ENCODE data around the gene CFAP221. TPM values are rescaled to one million over a fixed set of nuclear protein-coding genes. Genes with fewer than 3 reads are reported as not detected.
A peak's percentile ranks its signal among the peaks of the same experiment; 100 is the strongest.

The CFAP221 gene
- total RNA-seq, 2 donors from 2014 or later = 12.2 to 21.5 TPM

DNA sequence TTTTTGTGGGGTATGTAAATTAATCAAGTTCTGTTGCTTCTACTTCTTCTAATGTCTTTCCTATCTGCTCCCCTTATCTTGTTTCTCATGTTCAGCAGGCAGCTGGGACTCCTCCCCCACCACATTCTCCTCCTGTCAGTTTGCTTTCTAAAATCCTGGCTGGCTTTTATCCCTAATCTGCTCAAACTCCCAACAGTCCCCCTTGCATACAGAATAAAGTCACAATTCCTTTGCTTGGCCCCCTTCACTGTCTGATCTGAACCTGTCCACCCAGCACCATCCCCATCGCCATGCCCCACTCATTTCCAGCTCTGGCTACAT is 2.2 kb downstream of the CFAP221 start:
- DNase-seq = no peak

DNA sequence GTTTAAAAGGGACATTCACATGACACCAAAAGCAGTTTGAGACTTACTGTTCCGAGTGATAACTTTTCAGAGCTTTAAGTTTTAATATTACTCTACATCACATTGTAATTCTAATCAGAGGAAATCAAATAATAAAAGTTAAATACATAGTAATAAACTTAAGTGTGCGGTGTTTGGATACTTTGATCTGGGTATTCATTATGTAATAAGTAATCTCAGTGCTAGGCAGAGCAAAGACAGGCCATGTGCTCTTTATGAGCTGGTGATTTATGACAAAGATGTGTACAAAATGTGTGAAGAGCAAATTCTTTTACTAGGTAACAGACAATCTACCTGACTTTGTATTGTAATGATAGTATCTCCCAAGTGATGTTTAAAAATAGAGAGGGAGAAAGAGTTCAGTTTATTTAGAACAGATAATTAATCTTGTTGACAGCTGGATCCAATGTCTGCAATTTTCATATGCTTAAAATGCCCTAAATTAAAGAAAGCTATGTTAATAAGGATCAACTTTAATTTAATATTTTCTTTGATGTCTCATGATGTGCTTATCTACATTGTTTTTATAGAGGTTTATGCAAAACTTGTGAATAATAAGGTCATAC is 4.4 kb downstream of the CFAP221 start:
- DNase-seq = no peak
- peaks cover 66% of the 10 kb centered on the region for H3K4me1 ChIP-seq

More for the DNA sequence above, 2.2 kb downstream of the CFAP221 start:
- Histone ChIP-seq H3K36me3 (replicated peaks in 1 of 2; ENCODE audit: insufficient read depth in 1 of 2, low read depth in 2 of 2) (no peaks in the 10 kb centered on the region), H3K27ac (peak overlapping the region; percentile 26 to 94 (median 89)), H3K4me1 (peaks cover 57% of the 10 kb centered on the region), H3K9me3 (no peaks in the 10 kb centered on the region), H3K27me3 (no peaks in the 10 kb centered on the region), H3K4me3 (no peak overlapping the region)
- ATAC-seq = no peak
- 53 to 67% methylated on average over 1 of the region's 1 CpG for WGBS, 2 donors
- intact Hi-C loops (cut with DNase I) = no loop called here
- TF ChIP-seq POLR2A (IDR thresholded peaks at IDR 0.05) = no peak
- TF ChIP-seq, protein P1, sequence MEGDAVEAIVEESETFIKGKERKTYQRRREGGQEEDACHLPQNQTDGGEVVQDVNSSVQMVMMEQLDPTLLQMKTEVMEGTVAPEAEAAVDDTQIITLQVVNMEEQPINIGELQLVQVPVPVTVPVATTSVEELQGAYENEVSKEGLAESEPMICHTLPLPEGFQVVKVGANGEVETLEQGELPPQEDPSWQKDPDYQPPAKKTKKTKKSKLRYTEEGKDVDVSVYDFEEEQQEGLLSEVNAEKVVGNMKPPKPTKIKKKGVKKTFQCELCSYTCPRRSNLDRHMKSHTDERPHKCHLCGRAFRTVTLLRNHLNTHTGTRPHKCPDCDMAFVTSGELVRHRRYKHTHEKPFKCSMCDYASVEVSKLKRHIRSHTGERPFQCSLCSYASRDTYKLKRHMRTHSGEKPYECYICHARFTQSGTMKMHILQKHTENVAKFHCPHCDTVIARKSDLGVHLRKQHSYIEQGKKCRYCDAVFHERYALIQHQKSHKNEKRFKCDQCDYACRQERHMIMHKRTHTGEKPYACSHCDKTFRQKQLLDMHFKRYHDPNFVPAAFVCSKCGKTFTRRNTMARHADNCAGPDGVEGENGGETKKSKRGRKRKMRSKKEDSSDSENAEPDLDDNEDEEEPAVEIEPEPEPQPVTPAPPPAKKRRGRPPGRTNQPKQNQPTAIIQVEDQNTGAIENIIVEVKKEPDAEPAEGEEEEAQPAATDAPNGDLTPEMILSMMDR (IDR thresholded peaks at IDR 0.05) = no peak

DNA sequence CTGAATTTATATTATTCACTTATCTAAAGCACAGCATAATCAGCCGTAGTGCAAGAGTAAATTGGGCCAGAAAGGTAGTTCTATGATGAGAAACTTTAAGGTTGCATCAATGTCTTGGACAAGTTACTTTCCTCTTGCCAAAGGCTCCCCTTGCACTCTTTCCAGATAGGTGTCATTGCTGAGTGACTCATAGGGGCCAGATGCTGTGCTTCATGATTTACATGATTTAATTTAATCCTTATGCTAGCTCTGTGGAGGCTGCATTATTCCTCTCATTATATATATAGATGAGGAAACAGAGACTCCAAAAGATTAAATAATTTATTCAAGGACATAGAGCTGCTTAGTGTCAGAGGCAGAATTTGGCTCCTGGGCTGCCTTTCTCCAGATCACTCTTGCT is 5.0 kb downstream of the CFAP221 start:
- H3K4me1 ChIP-seq = peaks cover 72% of the 10 kb centered on the region
- intact Hi-C loops (cut with DNase I) = no loop called here
- no peaks in the 10 kb centered on the region for H3K27me3 ChIP-seq
- 43 to 52% methylated on average over 1 of the region's 1 CpG for WGBS, 2 donors
- no peaks in the 10 kb centered on the region for H3K36me3 ChIP-seq (replicated peaks in 1 of 2; ENCODE audit: insufficient read depth in 1 of 2, low read depth in 2 of 2)
- peak in 2 of 4 donors; percentile 44 to 60 for DNase-seq
- peak overlapping the region; percentile 79 to 94 (median 84) for H3K27ac ChIP-seq
- H3K9me3 ChIP-seq = no peaks in the 10 kb centered on the region
- ATAC-seq = no peak
- TF ChIP-seq POLR2A (IDR thresholded peaks at IDR 0.05) = no peak
- TF ChIP-seq, protein P1 (IDR thresholded peaks at IDR 0.05) = no peak
- H3K4me3 ChIP-seq = no peak overlapping the region

More for the DNA sequence above, 4.4 kb downstream of the CFAP221 start:
- no peak for ATAC-seq
- H3K27me3 ChIP-seq = no peaks in the 10 kb centered on the region
- TF ChIP-seq, protein P1 (IDR thresholded peaks at IDR 0.05) = no peak
- TF ChIP-seq POLR2A (IDR thresholded peaks at IDR 0.05) = no peak
- WGBS, 2 donors = 46 to 55% methylated on average over 2 of the region's 2 CpGs
- no peak overlapping the region for H3K4me3 ChIP-seq
- no peaks in the 10 kb centered on the region for H3K9me3 ChIP-seq
- intact Hi-C loops (cut with DNase I) = no loop called here
- H3K27ac ChIP-seq = peak overlapping the region in 3 of 4 donors; percentile 79 to 94 (median 87)
- H3K36me3 ChIP-seq (replicated peaks in 1 of 2; ENCODE audit: insufficient read depth in 1 of 2, low read depth in 2 of 2) = no peaks in the 10 kb centered on the region

DNA sequence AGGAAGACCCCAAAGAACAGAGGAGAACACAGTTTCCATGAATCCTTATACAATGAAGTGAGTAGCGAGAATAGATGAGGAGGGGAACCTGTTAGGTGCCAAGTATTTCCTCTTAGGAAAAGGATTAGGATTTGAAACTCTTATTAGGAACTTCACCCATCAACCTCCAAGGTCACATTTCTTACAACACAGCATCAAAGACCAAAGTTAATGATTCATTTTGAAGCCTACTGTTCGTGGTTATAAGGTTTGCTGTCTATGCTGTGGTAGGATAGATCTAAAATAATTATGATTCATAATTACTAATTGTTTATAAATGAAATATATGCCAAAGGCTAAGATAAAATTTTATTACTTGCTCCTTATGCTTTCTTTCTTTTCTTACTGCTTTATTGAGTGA is 6.1 kb downstream of the CFAP221 start:
- no peak for TF ChIP-seq POLR2A (IDR thresholded peaks at IDR 0.05)
- TF ChIP-seq, protein P1 (IDR thresholded peaks at IDR 0.05) = no peak
- DNase-seq (no peak), ATAC-seq (peak; percentile 31)
- Histone ChIP-seq H3K27me3 (no peaks in the 10 kb centered on the region), H3K27ac (peak overlapping the region; percentile 79 to 94 (median 84)), H3K4me3 (no peak overlapping the region), H3K9me3 (no peaks in the 10 kb centered on the region), H3K4me1 (peaks cover 74% of the 10 kb centered on the region), H3K36me3 (replicated peaks in 1 of 2; ENCODE audit: insufficient read depth in 1 of 2, low read depth in 2 of 2) (no peaks in the 10 kb centered on the region)
- intact Hi-C loops (cut with DNase I) = no loop called here
- 43 to 45% methylated on average over 2 of the region's 2 CpGs for WGBS, 2 donors

DNA sequence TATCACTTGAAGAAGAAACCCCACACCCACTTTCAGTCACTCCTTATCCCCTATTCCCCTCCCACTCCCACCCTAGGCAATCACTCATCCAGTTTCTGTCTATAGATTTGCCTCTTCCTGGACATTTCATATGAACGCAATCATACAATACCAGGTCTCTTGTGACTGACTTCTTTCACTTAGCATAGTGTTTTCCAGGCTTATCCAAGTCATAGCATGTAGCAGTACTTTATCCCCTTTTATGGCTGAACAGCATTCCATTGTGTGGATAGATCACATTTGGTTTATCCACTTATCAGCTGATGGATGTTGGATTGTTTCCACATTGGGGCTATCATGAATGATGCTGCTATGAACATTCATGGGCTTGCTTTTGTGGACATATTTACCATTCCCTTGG is 6.6 kb downstream of the CFAP221 start:
- no peak for TF ChIP-seq POLR2A (IDR thresholded peaks at IDR 0.05)
- TF ChIP-seq, protein P1 (IDR thresholded peaks at IDR 0.05) = no peak
- H3K36me3 ChIP-seq (replicated peaks in 1 of 2; ENCODE audit: insufficient read depth in 1 of 2, low read depth in 2 of 2) = no peaks in the 10 kb centered on the region
- peaks cover 72% of the 10 kb centered on the region for H3K4me1 ChIP-seq
- WGBS, 2 donors = 93 to 100% methylated on average over 1 of the region's 1 CpG
- no peaks in the 10 kb centered on the region for H3K27me3 ChIP-seq
- no peaks in the 10 kb centered on the region for H3K9me3 ChIP-seq
- H3K27ac ChIP-seq = peak overlapping the region; percentile 19 to 94 (median 72)
- H3K4me3 ChIP-seq = no peak overlapping the region
- no peak for DNase-seq
- intact Hi-C loops (cut with DNase I) = no loop called here
- no peak for ATAC-seq

Measured in body of pancreas (tissue), 4 donors.